ENCODE data around the gene ADAMTS8.

Gene ADAMTS8

GRCh38 chr11:130386056-130386455, 42.4 kb downstream of the ADAMTS8 start:
- ChIA-PET CTCF (interaction anchor here (1.0 to 1.1 kb wide), 2 partner anchors 17 to 173 kb away, joined by 3 read pairs; no protein-coding TSS in a partner anchor), POLR2A (no interaction called here)
- TF ChIP-seq, protein P1, sequence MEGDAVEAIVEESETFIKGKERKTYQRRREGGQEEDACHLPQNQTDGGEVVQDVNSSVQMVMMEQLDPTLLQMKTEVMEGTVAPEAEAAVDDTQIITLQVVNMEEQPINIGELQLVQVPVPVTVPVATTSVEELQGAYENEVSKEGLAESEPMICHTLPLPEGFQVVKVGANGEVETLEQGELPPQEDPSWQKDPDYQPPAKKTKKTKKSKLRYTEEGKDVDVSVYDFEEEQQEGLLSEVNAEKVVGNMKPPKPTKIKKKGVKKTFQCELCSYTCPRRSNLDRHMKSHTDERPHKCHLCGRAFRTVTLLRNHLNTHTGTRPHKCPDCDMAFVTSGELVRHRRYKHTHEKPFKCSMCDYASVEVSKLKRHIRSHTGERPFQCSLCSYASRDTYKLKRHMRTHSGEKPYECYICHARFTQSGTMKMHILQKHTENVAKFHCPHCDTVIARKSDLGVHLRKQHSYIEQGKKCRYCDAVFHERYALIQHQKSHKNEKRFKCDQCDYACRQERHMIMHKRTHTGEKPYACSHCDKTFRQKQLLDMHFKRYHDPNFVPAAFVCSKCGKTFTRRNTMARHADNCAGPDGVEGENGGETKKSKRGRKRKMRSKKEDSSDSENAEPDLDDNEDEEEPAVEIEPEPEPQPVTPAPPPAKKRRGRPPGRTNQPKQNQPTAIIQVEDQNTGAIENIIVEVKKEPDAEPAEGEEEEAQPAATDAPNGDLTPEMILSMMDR (IDR thresholded peaks at IDR 0.05; ENCODE audit: insufficient read depth, low read length, missing control alignments) = no peak
- no peak overlapping the region for H3K4me3 ChIP-seq (ENCODE audit: low read depth, low read length)
- DNase-seq (ENCODE audit: low read depth, low spot score) = no peak

DNA sequence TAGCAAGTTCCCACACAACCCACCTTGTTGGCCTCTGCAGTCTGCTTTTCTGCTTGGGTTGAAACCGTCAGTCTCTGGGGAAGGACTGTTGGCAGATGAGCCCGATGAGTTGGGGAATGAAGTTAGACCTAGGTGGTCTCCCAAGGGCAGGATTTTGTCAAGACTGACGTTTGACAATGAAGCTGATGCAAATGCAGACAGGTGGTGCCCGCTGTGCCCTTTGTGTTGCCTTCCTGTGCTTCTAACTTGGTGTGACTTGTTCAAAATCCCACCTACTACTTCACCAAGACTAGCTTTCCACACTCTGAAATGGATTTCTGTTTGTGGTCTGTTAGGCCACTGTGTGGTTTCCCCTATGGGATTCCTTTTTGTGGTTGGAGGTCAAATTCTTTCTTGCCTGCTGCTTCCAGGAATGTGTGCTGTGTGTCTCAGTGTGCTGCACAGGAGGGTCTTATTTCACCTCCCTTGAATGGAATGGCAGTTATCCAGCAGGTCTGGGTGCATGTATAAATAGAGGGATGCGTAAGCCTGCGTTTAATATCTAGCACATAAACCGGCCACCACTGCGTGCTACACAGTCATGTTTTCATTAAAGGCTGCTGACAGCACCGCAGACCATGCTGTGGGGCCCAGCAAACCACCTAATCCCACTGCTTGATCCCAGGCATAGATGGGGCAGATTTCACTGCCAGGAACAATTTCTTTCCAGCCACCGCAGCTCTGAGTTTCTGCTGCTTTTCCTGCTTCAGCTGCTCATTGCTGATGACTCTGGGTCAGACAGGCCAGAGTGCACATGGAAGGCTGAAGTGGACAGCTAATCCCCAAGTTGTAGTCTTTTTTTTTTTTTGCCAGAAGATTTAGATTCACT, 44.8 kb downstream of the ADAMTS8 start:
- H3K4me3 ChIP-seq (ENCODE audit: low read depth, low read length) = no peak overlapping the region
- CTCF ChIA-PET = interaction anchor here (1.1 to 1.6 kb wide), 3 partner anchors 14 to 533 kb away, joined by 3 to 4 read pairs (median 3); no protein-coding TSS in a partner anchor
- POLR2A ChIA-PET = interaction anchor here (0.8 to 1.4 kb wide), 2 partner anchors 16 to 20 kb away, joined by 3 to 6 read pairs; no protein-coding TSS in a partner anchor
- TF ChIP-seq, protein P1 (IDR thresholded peaks at IDR 0.05; ENCODE audit: insufficient read depth, low read length, missing control alignments) = no peak
- peak; percentile 90 for DNase-seq (ENCODE audit: low read depth, low spot score)

GRCh38 chr11:130381317-130381716, 47.1 kb downstream of the ADAMTS8 start:
- DNase-seq (ENCODE audit: low read depth, low spot score) = no peak
- CTCF ChIA-PET = interaction anchor here (0.7 kb wide), 1 partner anchor 168 kb away, joined by 3 read pairs; no protein-coding TSS in a partner anchor
- no peak overlapping the region for H3K4me3 ChIP-seq (ENCODE audit: low read depth, low read length)
- POLR2A ChIA-PET = no interaction called here
- TF ChIP-seq, protein P1 (IDR thresholded peaks at IDR 0.05; ENCODE audit: insufficient read depth, low read length, missing control alignments) = no peak

- CTCF ChIA-PET = no interaction called here
Observed at GRCh38 chr11:130380778-130381177, 47.6 kb downstream of the ADAMTS8 start.

DNA sequence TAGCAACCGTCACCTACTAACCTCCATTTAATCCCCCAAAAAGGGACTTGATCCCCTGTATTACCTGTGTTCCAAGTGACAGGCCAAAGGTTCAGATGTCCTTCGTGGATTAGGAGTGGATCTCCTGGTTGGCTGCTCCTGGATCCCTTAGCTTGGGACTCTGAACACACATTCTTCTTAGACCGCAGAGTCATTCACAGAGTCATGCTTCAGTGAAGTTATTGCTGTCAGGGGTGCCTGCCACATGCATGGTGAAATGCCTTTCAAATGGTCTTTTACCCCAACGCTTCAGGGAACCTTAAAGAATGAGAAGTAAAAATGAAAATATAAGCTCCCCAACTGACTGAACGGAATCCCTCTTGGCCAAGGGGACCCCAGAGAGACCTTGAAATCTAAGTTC, 49.1 kb downstream of the ADAMTS8 start:
- POLR2A ChIA-PET = no interaction called here
- H3K4me3 ChIP-seq (ENCODE audit: low read depth, low read length) = no peak overlapping the region

More at GRCh38 chr11:130380778-130381177, 47.6 kb downstream of the ADAMTS8 start:
- no peak overlapping the region for H3K4me3 ChIP-seq (ENCODE audit: low read depth, low read length)
- POLR2A ChIA-PET = no interaction called here
- DNase-seq (ENCODE audit: low read depth, low spot score) = no peak
- TF ChIP-seq, protein P1 (IDR thresholded peaks at IDR 0.05; ENCODE audit: insufficient read depth, low read length, missing control alignments) = no peak

More for the DNA sequence above, 49.1 kb downstream of the ADAMTS8 start:
- CTCF ChIA-PET = interaction anchor here (1.0 kb wide), 1 partner anchor 11 kb away, joined by 4 read pairs; no protein-coding TSS in a partner anchor
- no peak for DNase-seq (ENCODE audit: low read depth, low spot score)
- TF ChIP-seq, protein P1 (IDR thresholded peaks at IDR 0.05; ENCODE audit: insufficient read depth, low read length, missing control alignments) = no peak

All from AG04449 (cell line).